SK-N-SH (cell line): ENCODE results near the gene GALNT14. TPM values are rescaled to one million over a fixed set of nuclear protein-coding genes. Genes with fewer than 3 reads are reported as not detected.

Source experiments
- CTCF ChIA-PET: fragments of 300-600, 350-600 bp; formaldehyde crosslinking; extraction: SDS; loops from one replicate; lab custom pipeline; 2021; lab: Yijun Ruan, JAX
- POLR2A ChIA-PET: fragments of 350-600 bp; sonication (Branson Sonifier 250); formaldehyde crosslinking; extraction: SDS; loops from one replicate; lab custom pipeline; 2020; ENCODE audit warnings: antibody characterized with exemption, inconsistent platforms; lab: Yijun Ruan, JAX
- DNase-seq: peaks from one replicate; pipeline ENCODE4 v3.0.0; 2012
- H2AFZ ChIP-seq: fragments of 200-600 bp; sonication (generic); 2 replicates; pipeline ENCODE4 v1.8.1; 2016; ENCODE audit warnings: antibody characterized with exemption, mild to moderate bottlenecking, low read depth
- H3F3A ChIP-seq: fragments of 200-600 bp; sonication (generic); replicated peaks from 2 replicates; pipeline ENCODE3; 2016; ENCODE audit warnings: antibody characterized with exemption, mild to moderate bottlenecking; ENCODE audit not compliant: insufficient read depth
- H3K27ac ChIP-seq, 2 experiments: fragments of 200-500 bp in 1 of 2; fragments of 200-600 bp in 1 of 2; sonication (Bioruptor generic) in 1 of 2; sonication (generic), shearing (Covaris generic) in 1 of 2; 2 replicates each; pipeline versions ENCODE4 v1.5.1 to v1.6.1; 2014 to 2016; ENCODE audit warnings: low read depth in 2 of 2, inconsistent platforms in 1 of 2, low read length in 1 of 2, mild to moderate bottlenecking in 1 of 2, mixed read lengths in 1 of 2
- H3K27me3 ChIP-seq: fragments of 200-600 bp; sonication (generic), shearing (Covaris generic); 2 replicates; pipeline ENCODE4 v1.6.1; 2016; ENCODE audit warnings: mixed run types; ENCODE audit not compliant: insufficient read depth
- H3K36me3 ChIP-seq, 2 experiments: fragments of 200-500 bp in 1 of 2; fragments of 200-600 bp in 1 of 2; sonication (Bioruptor generic) in 1 of 2; sonication (generic) in 1 of 2; replicated peaks in 1 of 2; 2 replicates each; pipeline versions ENCODE3 to v1.5.1; 2014 to 2016; ENCODE audit warnings: low read length in 1 of 2, mild to moderate bottlenecking in 1 of 2; ENCODE audit not compliant: insufficient read depth in 2 of 2, control insufficient read depth in 1 of 2
- H3K4me1 ChIP-seq, 2 experiments: fragments of 200-500 bp in 1 of 2; fragments of 200-600 bp in 1 of 2; sonication (Bioruptor generic) in 1 of 2; sonication (generic), shearing (Covaris generic) in 1 of 2; 2 replicates each; pipeline versions ENCODE4 v1.5.1 to v1.6.1; 2014 to 2016; ENCODE audit warnings: low read depth in 1 of 2, low read length in 1 of 2, mixed run types in 1 of 2; ENCODE audit not compliant: insufficient read depth in 2 of 2, control insufficient read depth in 1 of 2
- H3K4me2 ChIP-seq: fragments of 200-600 bp; sonication (generic), shearing (Covaris generic); 2 replicates; pipeline ENCODE4 v1.6.1; 2017; ENCODE audit warnings: mixed run types
- H3K4me3 ChIP-seq, 2 experiments: fragments of 200-500 bp in 1 of 2; fragments of 200-600 bp in 1 of 2; sonication (Bioruptor generic) in 1 of 2; sonication (generic), shearing (Covaris generic) in 1 of 2; 2 replicates each; pipeline versions ENCODE4 v1.5.1 to v1.8.1; 2014 to 2016; ENCODE audit warnings: low read depth in 2 of 2, inconsistent platforms in 1 of 2, low read length in 1 of 2, mild to moderate bottlenecking in 1 of 2, mixed read lengths in 1 of 2, moderate library complexity in 1 of 2
- H3K79me2 ChIP-seq: fragments of 200-600 bp; sonication (generic); 2 replicates; pipeline ENCODE4 v1.8.1; 2017; ENCODE audit warnings: mild to moderate bottlenecking; ENCODE audit not compliant: insufficient read depth
- H3K9ac ChIP-seq: fragments of 200-600 bp; sonication (generic); 2 replicates; pipeline ENCODE4 v1.6.1; 2017; ENCODE audit warnings: mixed run types
- H3K9me2 ChIP-seq: fragments of 200-600 bp; sonication (generic); 2 replicates; pipeline ENCODE4 v1.6.1; 2017; ENCODE audit warnings: mixed run types
- H3K9me3 ChIP-seq: fragments of 200-600 bp; sonication (generic); 2 replicates; pipeline ENCODE4 v1.6.1; 2017; ENCODE audit warnings: mixed run types, mild to moderate bottlenecking, moderate library complexity
- H4K20me1 ChIP-seq: fragments of 200-600 bp; sonication (generic); 2 replicates; pipeline ENCODE4 v1.6.1; 2017; ENCODE audit warnings: mild to moderate bottlenecking, mixed run types; ENCODE audit not compliant: insufficient read depth
- CHD2 ChIP-seq: fragments of 150-350 bp; IDR thresholded peaks from 2 replicates; pipeline ENCODE4 v1.6.1; 2018; ENCODE audit warnings: low read length; ENCODE audit not compliant: partially characterized antibody
- CTCF ChIP-seq: fragments of 200-600 bp; sonication (generic); IDR thresholded peaks from 2 replicates; pipeline ENCODE4 v1.6.1; 2017; ENCODE audit warnings: antibody characterized with exemption, mild to moderate bottlenecking, moderate library complexity
- EP300 ChIP-seq, 2 experiments: IDR thresholded peaks; 2 replicates each; pipeline versions ENCODE4 v1.4.0 to v1.6.1; 2012; ENCODE audit warnings: borderline replicate concordance in 1 of 2, low read depth in 1 of 2, low read length in 1 of 2
- GATA2 ChIP-seq: sonication (generic); formaldehyde crosslinking; IDR thresholded peaks from 2 replicates; pipeline ENCODE4 v1.5.0; 2020; ENCODE audit warnings: mild to moderate bottlenecking, missing genetic modification reagents
- MEF2A ChIP-seq: IDR thresholded peaks from 2 replicates; pipeline ENCODE4 v1.4.0; 2012; ENCODE audit warnings: low read depth, borderline replicate concordance
- MXI1 ChIP-seq: IDR thresholded peaks from 2 replicates; pipeline ENCODE4 v1.6.1; 2012; ENCODE audit warnings: mild to moderate bottlenecking, low read depth, low read length, improper control_type of control experiment
- NRF1 ChIP-seq: IDR thresholded peaks from 2 replicates; pipeline ENCODE4 v1.6.1; 2012; ENCODE audit warnings: low read depth, mild to moderate bottlenecking, low read length
- RAD21 ChIP-seq: IDR thresholded peaks from 2 replicates; pipeline ENCODE4 v1.6.1; 2012; ENCODE audit warnings: mild to moderate bottlenecking, low read length
- RCOR1 ChIP-seq: fragments of 150-350 bp; IDR thresholded peaks from 2 replicates; pipeline ENCODE4 v1.6.1; 2017; ENCODE audit warnings: antibody characterized with exemption, low read length
- REST ChIP-seq: IDR thresholded peaks from 2 replicates; pipeline ENCODE4 v1.6.1; 2012; ENCODE audit warnings: mild to moderate bottlenecking, low read depth, low read length, moderate library complexity
- RFX5 ChIP-seq: IDR thresholded peaks from 2 replicates; pipeline ENCODE4 v1.6.1; 2012; ENCODE audit warnings: mild to moderate bottlenecking, improper control_type of control experiment, low read length
- SIN3A ChIP-seq: IDR thresholded peaks from 2 replicates; pipeline ENCODE4 v1.6.1; 2012; ENCODE audit warnings: low read depth, mild to moderate bottlenecking, low read length, moderate library complexity, borderline replicate concordance
- YY1 ChIP-seq: IDR thresholded peaks from 2 replicates; pipeline ENCODE4 v1.4.0; 2012; ENCODE audit warnings: low read depth, mild to moderate bottlenecking
- WGBS: methylation state at CpG from one replicate; pipeline ENCODE4 v1.1.6; 2017; ENCODE audit warnings: low lambda C conversion rate; 5-methylcytosine and 5-hydroxymethylcytosine counted together
- polyA plus RNA-seq, 3 experiments: library from polyadenylated mRNA; depleted of rRNA; stranded (reverse); fragments of >200 nt; gene quantifications; 2 replicates each; pipeline ENCODE4 v1.2.3, GENCODE V29; 2012

GALNT14 gene
- polyA plus RNA-seq, 1 of the 3 experiments (the other 2 are of a cell fraction): 1.6 TPM

GRCh38 chr2:30997979-30998378, 140.3 kb downstream of the GALNT14 start:
- H3K4me1 ChIP-seq: peaks cover 0 to 43% of the 10 kb centered on the region in 2 experiments; a peak in 2 of 4 replicates
- no peaks in the 10 kb centered on the region for H4K20me1 ChIP-seq
- H3F3A ChIP-seq: no peaks in the 10 kb centered on the region
- H3K27ac ChIP-seq: peak overlapping the region in 1 of 2 experiments; percentile 48; a peak in 1 of 4 replicates
- no peak overlapping the region for H3K9ac ChIP-seq
- ChIA-PET POLR2A (no interaction called here), CTCF (interaction anchor here (0.9 to 3.9 kb wide), 6 partner anchors 18 to 284 kb away, joined by 3 to 18 read pairs (median 5); no protein-coding TSS in a partner anchor)
- WGBS: 26% methylated on average over 5 of the region's 5 CpGs
- DNase-seq: no peak
- H3K27me3 ChIP-seq: no peaks in the 10 kb centered on the region
- no peak overlapping the region for H3K4me3 ChIP-seq
- TF ChIP-seq RFX5 (no peak), NRF1 (no peak), CTCF (no peak), CHD2 (no peak), SIN3A (no peak), MEF2A (no peak)
- no peak overlapping the region for H2AFZ ChIP-seq
- no peaks in the 10 kb centered on the region for H3K79me2 ChIP-seq
- no peaks in the 10 kb centered on the region for H3K36me3 ChIP-seq
- no peaks in the 10 kb centered on the region for H3K9me2 ChIP-seq
- H3K4me2 ChIP-seq: no peak overlapping the region
- no peaks in the 10 kb centered on the region for H3K9me3 ChIP-seq

GRCh38 chr2:30994227-30995056, 143.8 kb downstream of the GALNT14 start:
- no peak overlapping the region for H3K4me3 ChIP-seq
- H3K79me2 ChIP-seq: no peaks in the 10 kb centered on the region
- no peaks in the 10 kb centered on the region for H3K9me2 ChIP-seq
- DNase-seq: peak; percentile 79
- TF ChIP-seq SIN3A: no peak
- peak; percentile 89 for TF ChIP-seq MXI1
- TF ChIP-seq RAD21: peak; percentile 29; the same call in 1 of the 2 replicates
- TF ChIP-seq RCOR1: peak; percentile 91
- TF ChIP-seq CHD2: peak; percentile 61
- peak in 1 of 2 experiments; percentile 93; a peak in 2 of 4 replicates for TF ChIP-seq EP300 (IDR thresholded peaks at IDR 0.05; ENCODE audit: borderline replicate concordance in 1 of 2, low read depth in 1 of 2, low read length in 1 of 2)
- TF ChIP-seq YY1: no peak
- TF ChIP-seq GATA2 (CRISPR knock-in tag): peak; percentile 93
- TF ChIP-seq REST: no peak
- no peaks in the 10 kb centered on the region for H3K9me3 ChIP-seq
- H3K4me2 ChIP-seq: no peak overlapping the region
- no peak overlapping the region for H3K9ac ChIP-seq
- ChIA-PET CTCF (interaction anchor here (0.8 to 3.5 kb wide), 12 partner anchors 14 to 340 kb away, joined by 3 to 16 read pairs (median 4); partner anchors contain the start of gene GALNT14), POLR2A (interaction anchor here (0.8 to 2.2 kb wide), 4 partner anchors 9 to 143 kb away, joined by 3 to 7 read pairs (median 5); partner anchors contain the start of gene GALNT14)
- 25% methylated on average over 11 of the region's 11 CpGs for WGBS
- no peaks in the 10 kb centered on the region for H4K20me1 ChIP-seq
- no peaks in the 10 kb centered on the region for H3K36me3 ChIP-seq
- H3F3A ChIP-seq: no peaks in the 10 kb centered on the region
- peak overlapping the region in 1 of 2 experiments; percentile 80; a peak in 2 of 4 replicates for H3K27ac ChIP-seq
- peaks cover 0 to 63% of the 10 kb centered on the region in 2 experiments; a peak in 2 of 4 replicates for H3K4me1 ChIP-seq
- no peaks in the 10 kb centered on the region for H3K27me3 ChIP-seq
- no peak overlapping the region for H2AFZ ChIP-seq
